Psoas muscle (tissue), 8 donors: ENCODE data around the gene ASXL1. TPM values are rescaled to one million over a fixed set of nuclear protein-coding genes. Genes with fewer than 3 reads are reported as not detected.
"Not testable (repeated sequence)": the region's sequence is repeated elsewhere in the genome, so short reads cannot be mapped to it uniquely, and the experiment has no call there.

Experiments used
- ATAC-seq, 4 donors: fragments of 200-7000 bp; cut with Tn5 transposase; one replicate each; pipeline ENCODE4 v1.9.1; 2020; ENCODE audit warnings: moderate library complexity in 3 of 4, mild to moderate bottlenecking in 2 of 4
- DNase-seq, 2 donors: peaks; one replicate each; pipeline ENCODE4 v3.0.0-alpha.2; 2020
- H3K27ac ChIP-seq: fragments of 200-600 bp; one replicate; pipeline ENCODE4 v1.8.0; 2022
- H3K27me3 ChIP-seq, 3 donors: fragments of 200-600 bp in 1 of 3; one replicate each; pipeline versions ENCODE4 v1.6.1 to v1.8.0; 2013 to 2022; ENCODE audit warnings: low read length in 2 of 3, mild to moderate bottlenecking in 2 of 3, moderate library complexity in 1 of 3; ENCODE audit not compliant: insufficient read depth in 3 of 3
- H3K36me3 ChIP-seq, 2 donors: fragments of 200-600 bp in 1 of 2; one replicate each; pipeline versions ENCODE4 v1.6.1 to v1.8.0; 2013 to 2022; ENCODE audit warnings: low read depth in 1 of 2, mild to moderate bottlenecking in 1 of 2, moderate library complexity in 1 of 2; ENCODE audit not compliant: insufficient read depth in 1 of 2
- H3K4me1 ChIP-seq: fragments of 200-600 bp; one replicate; pipeline ENCODE4 v1.8.0; 2022
- H3K4me3 ChIP-seq: fragments of 200-600 bp; one replicate; pipeline ENCODE4 v1.8.0; 2022; ENCODE audit warnings: mild to moderate bottlenecking
- H3K9me3 ChIP-seq: fragments of 200-600 bp; one replicate; pipeline ENCODE4 v1.8.0; 2022
- CTCF ChIP-seq: fragments of 200-600 bp; IDR thresholded peaks from one replicate; pipeline ENCODE4 v1.8.0; 2022; ENCODE audit warnings: antibody characterized with exemption
- WGBS, 3 donors: extraction: QIAGEN DNeasy Blood & Tissue Kit; methylation state at CpG; one replicate each; pipeline versions ENCODE4 v1.1.6 to v1.1.7; 2013; 5-methylcytosine and 5-hydroxymethylcytosine counted together
- intact Hi-C, 2 donors: fragments of 100-400 bp; cut with DNase I; formaldehyde crosslinking; loops; one replicate each; pipeline versions ENCODE4 v1.11.0 to v1.14.2; 2022
- polyA plus RNA-seq, 3 donors: library from polyadenylated mRNA; stranded (reverse); fragments of 200-250 nt; gene quantifications; one replicate each; pipeline ENCODE4 v1.2.3, GENCODE V29; 2013
- total RNA-seq, 4 donors: library from RNA; stranded (reverse); fragmentation: NEBNext Ultra II Directional in 2 of 4; extraction: Animal tissue kit (Norgen Biotek cat#: 25700) in 2 of 4; gene quantifications; one replicate each; pipeline versions ENCODE4 v1.2.1 to v1.2.4, GENCODE V29; 2021 to 2023
- donor health status: healthy with polysubstance abuse.
- donor health status: DM: no; HTN: no; CAD: no; lungs with moderate emphysema.
- donor health status: Bipolar disorder and iron deficiency.
- donor health status: healthy.
- donor health status: DM: yes; HTN: yes; CAD: no.
- donor health status: DM: no; HTN: no; CAD: no.
- donor health status: DM: no; HTN: no; CAD: no.
- donor health status: DM: yes; HTN: yes; CAD: no.

Gene ASXL1
- total and polyA plus RNA-seq, 7 donors, result 18.5 to 52.0 (median 23.2) TPM

GRCh38 chr20:32396646-32397160 lies 38.6 kb downstream of the ASXL1 start:
- no peak for TF ChIP-seq CTCF
- no peaks in the 10 kb centered on the region for H3K9me3 ChIP-seq
- 81 to 91% (median 85%) methylated on average over 3 of the region's 3 CpGs for WGBS, 3 donors
- ATAC-seq, result no peak
- intact Hi-C loops, result no loop called here
- H3K4me3 ChIP-seq, result no peak overlapping the region
- no peak for DNase-seq
- peaks cover 0 to 2% of the 10 kb centered on the region in 2 donors for H3K36me3 ChIP-seq
- H3K4me1 ChIP-seq, result peaks cover 8% of the 10 kb centered on the region
- no peaks in the 10 kb centered on the region for H3K27me3 ChIP-seq
- H3K27ac ChIP-seq, result no peak overlapping the region

DNA sequence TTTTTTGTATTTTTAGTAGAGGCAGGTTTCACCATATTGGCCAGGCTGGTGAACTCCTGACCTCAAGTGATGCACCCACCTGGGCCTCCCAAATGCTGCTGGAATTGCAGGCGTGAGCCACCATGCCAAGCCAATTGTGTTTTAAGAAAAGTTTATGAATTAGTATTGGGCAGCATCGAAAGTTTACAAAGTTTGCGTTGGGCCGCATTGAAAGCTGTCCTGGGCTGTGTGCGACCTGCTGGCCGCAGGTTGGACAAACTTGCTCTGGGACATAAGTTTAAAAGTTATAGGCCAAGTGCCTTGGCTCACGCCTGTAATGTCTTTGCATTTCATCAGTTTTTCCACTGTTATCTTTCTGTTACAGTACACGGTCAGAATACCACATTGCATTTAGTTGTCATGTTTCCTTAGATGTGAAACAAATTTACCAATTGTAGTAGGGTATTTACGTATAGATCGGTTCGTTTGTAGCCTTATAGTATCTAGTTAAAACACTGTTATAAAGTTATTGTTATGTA lies 39.5 kb downstream of the ASXL1 start:
- Histone ChIP-seq H3K36me3 (peaks cover 0 to 10% of the 10 kb centered on the region in 2 donors), H3K27me3 (no peaks in the 10 kb centered on the region), H3K9me3 (no peaks in the 10 kb centered on the region), H3K4me3 (no peak overlapping the region), H3K4me1 (peaks cover 8% of the 10 kb centered on the region), H3K27ac (no peak overlapping the region)
- no peak for TF ChIP-seq CTCF
- 92 to 94% (median 94%) methylated on average over 11 of the region's 11 CpGs for WGBS, 3 donors
- no peak for DNase-seq
- intact Hi-C loops, result no loop called here
- ATAC-seq, result no peak

DNA sequence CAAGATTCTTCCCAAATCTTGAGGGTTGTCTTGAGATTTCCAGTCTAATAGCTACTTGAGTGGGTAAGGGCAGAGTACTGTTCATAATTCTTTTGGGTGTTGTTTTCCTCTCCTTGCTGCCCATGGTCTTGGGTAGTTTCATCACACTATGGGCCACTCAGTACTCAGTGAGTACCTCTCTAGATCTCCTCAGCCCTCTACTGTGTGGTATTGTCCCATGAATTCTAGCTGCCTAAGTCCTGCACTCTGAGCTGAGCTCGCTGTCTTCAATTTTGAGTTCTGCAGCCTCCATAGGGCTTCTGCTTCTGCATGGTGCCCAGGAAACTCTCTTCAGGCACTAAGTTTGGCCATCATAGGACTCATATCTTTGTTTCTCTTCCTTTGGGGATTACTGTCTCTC lies 42.3 kb downstream of the ASXL1 start:
- Histone ChIP-seq H3K4me1 (peaks cover 8% of the 10 kb centered on the region), H3K36me3 (peaks cover 0 to 12% of the 10 kb centered on the region in 2 donors), H3K27me3 (no peaks in the 10 kb centered on the region), H3K27ac (no peak overlapping the region), H3K4me3 (no peak overlapping the region), H3K9me3 (no peaks in the 10 kb centered on the region)
- 91 to 100% (median 98%) methylated on average over 1 of the region's 1 CpG for WGBS, 3 donors
- TF ChIP-seq CTCF, result no peak
- ATAC-seq (no peak), DNase-seq (no peak)
- intact Hi-C loops, result no loop called here

GRCh38 chr20:32404017-32404416 lies 45.9 kb downstream of the ASXL1 start:
- no peak overlapping the region for H3K27ac ChIP-seq
- TF ChIP-seq CTCF, result no peak
- 86 to 91% (median 86%) methylated on average over 2 of the region's 2 CpGs for WGBS, 3 donors

DNA sequence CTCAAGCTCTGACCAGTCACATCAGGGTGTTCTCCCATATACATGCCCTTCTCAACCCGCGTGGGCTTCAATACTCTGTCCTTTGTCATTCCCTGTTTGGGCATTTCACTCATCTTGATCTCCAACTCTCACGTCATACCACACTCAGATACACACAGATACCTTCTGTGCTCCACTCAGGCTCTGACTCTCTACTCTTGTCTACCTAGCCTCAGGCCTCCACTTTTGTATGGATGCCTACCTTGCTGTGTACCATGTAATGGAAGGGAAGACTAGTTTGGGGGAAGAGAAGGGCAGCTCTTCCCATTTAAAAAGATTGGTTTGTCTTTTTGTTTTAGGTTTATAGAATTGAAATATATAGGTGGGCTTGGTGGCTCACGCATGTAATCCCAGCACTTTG lies 48.6 kb downstream of the ASXL1 start:
- no peak for DNase-seq
- H3K4me3 ChIP-seq, result no peak overlapping the region
- no peak for ATAC-seq
- 94 to 98% (median 96%) methylated on average over 4 of the region's 4 CpGs for WGBS, 3 donors
- H3K27ac ChIP-seq, result no peak overlapping the region
- intact Hi-C loops, result no loop called here
- H3K4me1 ChIP-seq, result no peaks in the 10 kb centered on the region
- peaks cover 0 to 21% of the 10 kb centered on the region in 2 donors for H3K36me3 ChIP-seq
- no peaks in the 10 kb centered on the region for H3K27me3 ChIP-seq
- no peak for TF ChIP-seq CTCF
- H3K9me3 ChIP-seq, result no peaks in the 10 kb centered on the region

More at GRCh38 chr20:32404017-32404416, 45.9 kb downstream of the ASXL1 start:
- Histone ChIP-seq H3K4me3 (no peak overlapping the region), H3K36me3 (peaks cover 0 to 17% of the 10 kb centered on the region in 2 donors), H3K9me3 (no peaks in the 10 kb centered on the region), H3K4me1 (no peaks in the 10 kb centered on the region), H3K27me3 (no peaks in the 10 kb centered on the region)
- intact Hi-C loops, result no loop called here
- DNase-seq (no peak), ATAC-seq (no peak)

DNA sequence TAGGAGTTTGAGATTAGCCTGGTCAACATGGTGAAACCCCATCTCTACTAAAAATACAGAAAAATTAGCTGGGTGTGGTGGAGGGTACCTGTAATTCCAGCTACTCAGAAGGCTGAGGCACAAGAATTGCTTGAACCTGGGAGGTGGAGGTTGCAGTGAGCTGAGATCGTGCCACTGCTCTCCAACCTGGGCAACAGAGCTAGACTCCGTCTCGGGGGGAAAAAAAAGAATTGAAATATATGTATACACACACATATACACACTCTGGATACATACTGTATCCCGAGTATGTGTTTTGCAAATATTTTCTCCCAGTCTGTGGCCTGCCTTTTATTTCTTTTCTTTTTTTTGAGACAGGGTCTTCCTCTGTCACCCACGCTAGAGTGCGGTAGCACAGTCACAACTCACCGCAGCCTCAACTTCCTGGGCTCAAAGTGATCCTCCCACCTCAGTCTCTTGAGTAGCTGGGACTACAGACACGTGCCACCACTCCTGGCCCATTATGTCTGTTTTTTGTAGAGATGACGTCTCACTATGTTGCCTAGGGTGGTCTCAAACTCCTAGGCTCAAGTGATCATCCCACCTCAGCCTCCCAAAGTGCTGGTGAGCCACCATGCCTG lies 49.1 kb downstream of the ASXL1 start:
- H3K4me3 ChIP-seq, ATAC-seq, H3K9me3 ChIP-seq, H3K4me1 ChIP-seq, H3K27ac ChIP-seq, DNase-seq, intact Hi-C loops, H3K27me3 ChIP-seq: not testable (repeated sequence)
- WGBS, 3 donors, result 94 to 95% (median 95%) methylated on average over 9 of the region's 9 CpGs
- peaks cover 0 to 15% of the 10 kb centered on the region in 2 donors for H3K36me3 ChIP-seq
